Heart left ventricle (tissue), 13 donors: ENCODE results near the gene MRPL9.

Source experiments
- POLR2A ChIP-seq, 2 donors: fragments of 450-650 bp; IDR thresholded peaks; one replicate each; pipeline ENCODE4 v1.6.1; 2017; ENCODE audit warnings: antibody characterized with exemption in 2 of 2, mild to moderate bottlenecking in 2 of 2, moderate library complexity in 2 of 2
- TF ChIP-seq, protein P1 (sequence below), 12 donors: fragments of 200-600 bp; sonication (generic) in 4 of 12; IDR thresholded peaks; one replicate each; pipeline versions ENCODE4 v1.5.0 to v1.8.0; 2018 to 2022; ENCODE audit warnings: antibody characterized with exemption in 12 of 12, mild to moderate bottlenecking in 5 of 12
- donor health status: ischemic (EF 13 %, LVEDD 7.1; RV severe dilation, severe dysfunction).
- donor health status: DM: no; HTN: yes; CAD: no.
- donor health status: DM: no; HTN: no; CAD: no.
- donor health status: ischemic (EF 25% LVEDD 6.9; RV normal size, moderate dysfunction).
- donor health status: ischemic (EF 25% LVEDD 5.7; RV mildly dilated, moderate dysfunction).
- donor health status: ischemic (EF 35%, LVEDD 5.7; RV mildly dilated, moderate dysfunction).
- donor health status: nonischemic (EF 11% LVEDD 7.7; RV severe dilation, severe dysfunction).
- donor health status: DM: yes; HTN: yes; CAD: no.
- donor health status: PGD.
- donor health status: ischemic (EF 29% LVEDD 5.4; RV normal size, mild dysfunction).
- donor health status: nonischemic (EF 23%, LVEDD 6.1; RV moderate dilation, normal function).

DNA sequence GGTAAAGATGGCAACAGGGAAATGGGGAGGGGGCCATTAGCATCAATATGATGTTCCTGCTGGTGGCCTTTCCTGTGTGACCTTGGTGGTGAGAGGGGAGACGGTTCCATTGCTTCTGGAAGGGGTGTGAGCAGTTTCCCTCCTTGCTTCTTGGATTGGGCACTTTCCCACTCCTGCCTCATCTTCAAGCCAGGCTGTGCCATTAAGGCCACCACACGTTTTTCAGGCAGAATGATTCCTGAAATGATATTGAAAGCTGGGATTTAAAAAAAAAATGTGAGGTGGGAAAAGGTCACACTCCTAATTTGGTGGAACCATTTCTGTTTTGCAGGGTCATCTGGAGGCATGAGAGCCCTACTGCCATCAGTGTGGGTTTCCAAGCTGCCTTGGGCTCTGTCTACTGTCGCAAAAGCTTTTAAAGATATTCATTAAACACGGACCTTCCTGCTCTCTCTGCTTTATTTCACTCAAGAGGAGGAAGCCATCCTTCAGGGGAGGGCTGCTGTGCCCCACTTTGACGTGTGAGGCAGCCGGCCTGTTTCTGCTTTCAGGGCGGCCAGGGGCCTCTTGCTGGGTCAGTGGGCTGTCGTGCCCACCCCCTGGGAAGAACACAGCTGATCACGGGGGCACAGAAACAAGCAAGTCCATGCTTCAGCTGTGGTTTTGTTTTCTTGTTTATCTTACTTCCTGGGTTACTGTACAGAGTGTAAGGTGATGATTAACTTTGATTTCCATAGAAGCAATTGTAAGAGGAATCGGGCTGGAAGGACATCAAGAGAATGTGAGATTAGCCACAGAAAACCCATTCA, 33.9 kb downstream of the MRPL9 start:
- TF ChIP-seq POLR2A (IDR thresholded peaks at IDR 0.05): no peak
- TF ChIP-seq, protein P1, sequence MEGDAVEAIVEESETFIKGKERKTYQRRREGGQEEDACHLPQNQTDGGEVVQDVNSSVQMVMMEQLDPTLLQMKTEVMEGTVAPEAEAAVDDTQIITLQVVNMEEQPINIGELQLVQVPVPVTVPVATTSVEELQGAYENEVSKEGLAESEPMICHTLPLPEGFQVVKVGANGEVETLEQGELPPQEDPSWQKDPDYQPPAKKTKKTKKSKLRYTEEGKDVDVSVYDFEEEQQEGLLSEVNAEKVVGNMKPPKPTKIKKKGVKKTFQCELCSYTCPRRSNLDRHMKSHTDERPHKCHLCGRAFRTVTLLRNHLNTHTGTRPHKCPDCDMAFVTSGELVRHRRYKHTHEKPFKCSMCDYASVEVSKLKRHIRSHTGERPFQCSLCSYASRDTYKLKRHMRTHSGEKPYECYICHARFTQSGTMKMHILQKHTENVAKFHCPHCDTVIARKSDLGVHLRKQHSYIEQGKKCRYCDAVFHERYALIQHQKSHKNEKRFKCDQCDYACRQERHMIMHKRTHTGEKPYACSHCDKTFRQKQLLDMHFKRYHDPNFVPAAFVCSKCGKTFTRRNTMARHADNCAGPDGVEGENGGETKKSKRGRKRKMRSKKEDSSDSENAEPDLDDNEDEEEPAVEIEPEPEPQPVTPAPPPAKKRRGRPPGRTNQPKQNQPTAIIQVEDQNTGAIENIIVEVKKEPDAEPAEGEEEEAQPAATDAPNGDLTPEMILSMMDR (IDR thresholded peaks at IDR 0.05): no peak
